Fibroblast of skin of right biceps (primary cell): ENCODE results near the gene NMNAT2.
A peak's percentile ranks its signal among the peaks of the same experiment; 100 is the strongest.
"Not testable (repeated sequence)": the region's sequence is repeated elsewhere in the genome, so short reads cannot be mapped to it uniquely, and the experiment has no call there.

Experiments used
- DNase-seq: peaks from one replicate; pipeline ENCODE4 v3.0.0-alpha.2; 2013

NMNAT2 gene

GRCh38 chr1:183284086-183284485 is 134.1 kb downstream of the NMNAT2 start:
- DNase-seq = no peak

- no peak for DNase-seq
Measured at GRCh38 chr1:183283286-183283685, 134.9 kb downstream of the NMNAT2 start.

GRCh38 chr1:183282101-183282855 is 135.9 kb downstream of the NMNAT2 start:
- DNase-seq = no peak

- DNase-seq = peak; percentile 85
Measured at GRCh38 chr1:183281553-183282091, 136.6 kb downstream of the NMNAT2 start.

GRCh38 chr1:183281039-183281438 is 137.1 kb downstream of the NMNAT2 start:
- DNase-seq = peak; percentile 50

GRCh38 chr1:183279835-183280234 is 138.3 kb downstream of the NMNAT2 start:
- peak; percentile 83 for DNase-seq

GRCh38 chr1:183278739-183279591 is 139.2 kb downstream of the NMNAT2 start:
- peak; percentile 79 for DNase-seq

- DNase-seq = peak; percentile 85
Measured at GRCh38 chr1:183277821-183278738, 140.1 kb downstream of the NMNAT2 start.

- DNase-seq = no peak
Measured at GRCh38 chr1:183276386-183277080, 141.6 kb downstream of the NMNAT2 start.

- DNase-seq = no peak
Measured at GRCh38 chr1:183275322-183275721, 142.9 kb downstream of the NMNAT2 start.

GRCh38 chr1:183274836-183275235 is 143.3 kb downstream of the NMNAT2 start:
- no peak for DNase-seq

GRCh38 chr1:183273984-183274383 is 144.2 kb downstream of the NMNAT2 start:
- not testable (repeated sequence) for DNase-seq

GRCh38 chr1:183273300-183273699 is 144.9 kb downstream of the NMNAT2 start:
- DNase-seq = peak; percentile 24

- peak; percentile 89 for DNase-seq
Measured at GRCh38 chr1:183272390-183272848, 145.8 kb downstream of the NMNAT2 start.

GRCh38 chr1:183270541-183271141 is 147.5 kb downstream of the NMNAT2 start:
- DNase-seq = peak; percentile 90

- DNase-seq = peak; percentile 95
Measured at GRCh38 chr1:183267646-183268431, 150.3 kb downstream of the NMNAT2 start.

GRCh38 chr1:183263886-183264602 is 154.1 kb downstream of the NMNAT2 start:
- no peak for DNase-seq

GRCh38 chr1:183262628-183263200 is 155.5 kb downstream of the NMNAT2 start:
- no peak for DNase-seq

GRCh38 chr1:183259924-183260323 is 158.3 kb downstream of the NMNAT2 start:
- DNase-seq = no peak
